Sigmoid colon (tissue), 7 donors: Measurements from ENCODE around the gene STX4. TPM values are rescaled to one million over a fixed set of nuclear protein-coding genes. Genes with fewer than 3 reads are reported as not detected.

Experiments
- DNase-seq: peaks from one replicate; pipeline ENCODE4 v3.0.0-alpha.2; 2019
- H3K27ac ChIP-seq, 4 donors: fragments of 200-600 bp; sonication (generic); one replicate each; pipeline ENCODE4 v1.5.1; 2016 to 2019; ENCODE audit warnings: mild to moderate bottlenecking in 1 of 4
- H3K27me3 ChIP-seq, 3 donors: fragments of 200-600 bp; sonication (generic); one replicate each; pipeline ENCODE4 v1.5.1; 2019; ENCODE audit warnings: mild to moderate bottlenecking in 1 of 3
- H3K36me3 ChIP-seq, 4 donors: fragments of 200-600 bp; sonication (generic); one replicate each; pipeline ENCODE4 v1.5.1; 2016 to 2019
- H3K4me1 ChIP-seq, 4 donors: fragments of 200-600 bp; sonication (generic); one replicate each; pipeline ENCODE4 v1.5.1; 2017 to 2019
- H3K4me3 ChIP-seq, 4 donors: fragments of 200-600 bp; sonication (generic); one replicate each; pipeline ENCODE4 v1.5.1; 2017 to 2019; ENCODE audit warnings: mild to moderate bottlenecking in 2 of 4, moderate library complexity in 1 of 4
- H3K9me3 ChIP-seq, 4 donors: fragments of 200-600 bp in 3 of 4; sonication (generic) in 3 of 4; one replicate each; pipeline versions ENCODE4 v1.5.1 to v1.6.1; 2013 to 2019
- EP300 ChIP-seq, 4 donors: sonication (generic); formaldehyde crosslinking; IDR thresholded peaks; one replicate each; pipeline ENCODE4 v1.6.1; 2017; ENCODE audit warnings: antibody characterized with exemption in 4 of 4
- POLR2A ChIP-seq, 2 donors: fragments of 450-650 bp; IDR thresholded peaks; one replicate each; pipeline ENCODE4 v1.6.1; 2016; ENCODE audit warnings: antibody characterized with exemption in 2 of 2, mild to moderate bottlenecking in 2 of 2, moderate library complexity in 2 of 2
- POLR2AphosphoS5 ChIP-seq, 4 donors: sonication (generic); formaldehyde crosslinking; IDR thresholded peaks; one replicate each; pipeline ENCODE4 v1.6.1; 2017; ENCODE audit warnings: antibody characterized with exemption in 4 of 4
- WGBS, 2 donors: extraction: QIAGEN DNeasy Blood & Tissue Kit; methylation state at CpG; one replicate each; pipeline ENCODE4 v1.1.7; 2013; 5-methylcytosine and 5-hydroxymethylcytosine counted together
- intact Hi-C: fragments of 100-400 bp; cut with DNase I; formaldehyde crosslinking; loops from one replicate; pipeline ENCODE4 v1.15.1; 2023
- polyA plus RNA-seq, 3 donors: library from polyadenylated mRNA; stranded (reverse); fragments of 200-250 nt; gene quantifications; one replicate each; pipeline ENCODE4 v1.2.3, GENCODE V29; 2013
- total RNA-seq, 4 donors: library from RNA; depleted of rRNA; stranded (reverse); fragments of >200 nt; gene quantifications; one replicate each; pipeline ENCODE4 v1.1.0, GENCODE V29; 2016
- TF ChIP-seq, protein P1 (sequence below), 4 experiments: fragments of 450-650 bp in 3 of 4; fragments of 200-600 bp in 1 of 4; IDR thresholded peaks; one replicate each; pipeline ENCODE4 v1.5.1; 2016 to 2019; ENCODE audit warnings: antibody characterized with exemption in 4 of 4, mild to moderate bottlenecking in 3 of 4, moderate library complexity in 2 of 4
- donor health status: healthy with polysubstance abuse.
- donor health status: Bipolar disorder and iron deficiency.
- donor health status: healthy.

STX4 gene
- total and polyA plus RNA-seq, 7 donors = 23.9 to 76.3 (median 47.2) TPM

DNA sequence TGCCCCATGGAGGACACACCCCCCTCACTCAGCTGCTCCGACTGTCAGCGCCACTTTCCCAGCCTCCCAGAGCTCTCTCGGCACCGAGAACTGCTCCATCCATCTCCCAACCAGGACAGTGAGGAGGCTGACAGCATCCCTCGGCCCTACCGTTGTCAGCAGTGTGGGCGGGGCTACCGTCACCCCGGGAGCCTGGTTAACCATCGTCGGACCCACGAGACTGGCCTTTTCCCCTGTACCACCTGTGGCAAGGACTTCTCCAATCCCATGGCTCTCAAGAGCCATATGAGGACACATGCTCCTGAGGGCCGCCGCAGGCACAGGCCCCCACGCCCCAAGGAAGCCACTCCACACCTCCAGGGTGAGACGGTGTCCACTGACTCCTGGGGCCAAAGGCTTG, 43.0 kb downstream of the STX4 start:
- Histone ChIP-seq H3K9me3 (no peaks in the 10 kb centered on the region), H3K27ac (no peak overlapping the region), H3K27me3 (no peaks in the 10 kb centered on the region), H3K4me1 (peaks cover 0 to 31% (median 27%) of the 10 kb centered on the region in 4 donors), H3K36me3 (peaks cover 42 to 53% (median 50%) of the 10 kb centered on the region in 4 donors), H3K4me3 (no peak overlapping the region)
- peak; percentile 58 for DNase-seq
- 79 to 85% methylated on average over 16 of the region's 16 CpGs for WGBS, 2 donors
- TF ChIP-seq POLR2AphosphoS5 (IDR thresholded peaks at IDR 0.05) = no peak
- TF ChIP-seq, protein P1, sequence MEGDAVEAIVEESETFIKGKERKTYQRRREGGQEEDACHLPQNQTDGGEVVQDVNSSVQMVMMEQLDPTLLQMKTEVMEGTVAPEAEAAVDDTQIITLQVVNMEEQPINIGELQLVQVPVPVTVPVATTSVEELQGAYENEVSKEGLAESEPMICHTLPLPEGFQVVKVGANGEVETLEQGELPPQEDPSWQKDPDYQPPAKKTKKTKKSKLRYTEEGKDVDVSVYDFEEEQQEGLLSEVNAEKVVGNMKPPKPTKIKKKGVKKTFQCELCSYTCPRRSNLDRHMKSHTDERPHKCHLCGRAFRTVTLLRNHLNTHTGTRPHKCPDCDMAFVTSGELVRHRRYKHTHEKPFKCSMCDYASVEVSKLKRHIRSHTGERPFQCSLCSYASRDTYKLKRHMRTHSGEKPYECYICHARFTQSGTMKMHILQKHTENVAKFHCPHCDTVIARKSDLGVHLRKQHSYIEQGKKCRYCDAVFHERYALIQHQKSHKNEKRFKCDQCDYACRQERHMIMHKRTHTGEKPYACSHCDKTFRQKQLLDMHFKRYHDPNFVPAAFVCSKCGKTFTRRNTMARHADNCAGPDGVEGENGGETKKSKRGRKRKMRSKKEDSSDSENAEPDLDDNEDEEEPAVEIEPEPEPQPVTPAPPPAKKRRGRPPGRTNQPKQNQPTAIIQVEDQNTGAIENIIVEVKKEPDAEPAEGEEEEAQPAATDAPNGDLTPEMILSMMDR (IDR thresholded peaks at IDR 0.05) = no peak
- no peak for TF ChIP-seq EP300 (IDR thresholded peaks at IDR 0.05)
- no peak for TF ChIP-seq POLR2A (IDR thresholded peaks at IDR 0.05)
- intact Hi-C loops = no loop called here

DNA sequence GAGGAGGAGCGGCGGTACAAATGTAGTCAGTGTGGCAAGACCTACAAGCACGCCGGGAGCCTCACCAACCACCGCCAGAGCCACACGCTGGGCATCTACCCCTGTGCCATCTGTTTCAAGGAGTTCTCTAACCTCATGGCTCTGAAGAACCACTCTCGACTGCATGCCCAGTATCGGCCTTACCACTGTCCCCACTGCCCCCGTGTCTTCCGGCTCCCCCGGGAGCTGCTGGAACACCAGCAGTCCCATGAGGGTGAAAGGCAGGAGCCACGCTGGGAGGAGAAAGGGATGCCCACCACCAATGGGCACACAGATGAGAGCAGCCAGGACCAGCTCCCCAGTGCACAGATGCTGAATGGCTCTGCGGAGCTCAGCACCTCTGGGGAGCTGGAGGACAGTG, 43.7 kb downstream of the STX4 start:
- H3K27me3 ChIP-seq = no peaks in the 10 kb centered on the region
- no peak overlapping the region for H3K4me3 ChIP-seq
- no peak overlapping the region for H3K27ac ChIP-seq
- H3K9me3 ChIP-seq = no peaks in the 10 kb centered on the region
- peaks cover 42 to 59% (median 51%) of the 10 kb centered on the region in 4 donors for H3K36me3 ChIP-seq
- no peak for DNase-seq
- intact Hi-C loops = no loop called here
- 97% methylated on average over 13 of the region's 13 CpGs for WGBS, 2 donors
- H3K4me1 ChIP-seq = peaks cover 0 to 25% (median 22%) of the 10 kb centered on the region in 4 donors
- TF ChIP-seq, protein P1 (IDR thresholded peaks at IDR 0.05) = no peak
- TF ChIP-seq POLR2AphosphoS5 (IDR thresholded peaks at IDR 0.05) = no peak
- no peak for TF ChIP-seq EP300 (IDR thresholded peaks at IDR 0.05)
- no peak for TF ChIP-seq POLR2A (IDR thresholded peaks at IDR 0.05)

- TF ChIP-seq POLR2AphosphoS5 (IDR thresholded peaks at IDR 0.05) (no peak), POLR2A (IDR thresholded peaks at IDR 0.05) (no peak), EP300 (IDR thresholded peaks at IDR 0.05) (no peak)
- TF ChIP-seq, protein P1 (IDR thresholded peaks at IDR 0.05) = no peak
- intact Hi-C loops = no loop called here
- Histone ChIP-seq H3K36me3 (peaks cover 42 to 67% (median 54%) of the 10 kb centered on the region in 4 donors), H3K4me1 (peaks cover 0 to 17% (median 14%) of the 10 kb centered on the region in 4 donors), H3K9me3 (no peaks in the 10 kb centered on the region), H3K4me3 (no peak overlapping the region), H3K27me3 (no peaks in the 10 kb centered on the region), H3K27ac (no peak overlapping the region)
- DNase-seq = peak; percentile 59
- 95 to 96% methylated on average over 30 of the region's 30 CpGs for WGBS, 2 donors
These were observed 44.4 kb downstream of the STX4 start for GRCh38 chr16:31077592-31078396.

DNA sequence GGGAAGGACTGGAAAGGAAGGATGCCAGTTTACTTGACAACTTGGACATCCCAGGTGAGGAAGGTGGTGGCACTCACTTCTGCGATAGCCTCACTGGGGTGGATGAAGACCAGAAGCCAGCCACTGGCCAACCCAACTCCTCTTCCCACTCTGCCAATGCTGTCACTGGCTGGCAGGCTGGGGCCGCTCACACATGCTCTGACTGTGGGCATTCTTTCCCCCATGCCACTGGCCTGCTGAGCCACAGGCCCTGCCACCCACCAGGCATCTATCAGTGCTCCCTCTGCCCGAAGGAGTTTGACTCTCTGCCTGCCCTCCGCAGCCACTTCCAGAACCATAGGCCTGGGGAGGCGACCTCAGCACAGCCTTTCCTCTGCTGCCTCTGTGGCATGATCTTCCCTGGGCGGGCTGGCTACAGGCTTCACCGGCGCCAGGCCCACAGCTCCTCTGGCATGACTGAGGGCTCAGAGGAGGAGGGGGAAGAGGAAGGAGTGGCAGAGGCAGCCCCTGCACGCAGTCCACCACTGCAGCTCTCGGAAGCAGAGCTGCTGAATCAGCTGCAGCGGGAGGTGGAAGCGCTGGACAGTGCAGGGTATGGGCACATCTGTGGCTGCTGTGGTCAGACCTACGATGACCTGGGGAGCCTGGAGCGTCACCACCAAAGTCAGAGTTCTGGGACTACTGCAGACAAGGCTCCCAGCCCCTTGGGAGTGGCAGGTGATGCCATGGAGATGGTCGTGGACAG, 45.4 kb downstream of the STX4 start:
- no peaks in the 10 kb centered on the region for H3K9me3 ChIP-seq
- no peaks in the 10 kb centered on the region for H3K27me3 ChIP-seq
- H3K27ac ChIP-seq = no peak overlapping the region
- H3K4me3 ChIP-seq = no peak overlapping the region
- H3K4me1 ChIP-seq = peaks cover 0 to 15% (median 12%) of the 10 kb centered on the region in 4 donors
- TF ChIP-seq, protein P1 (IDR thresholded peaks at IDR 0.05) = no peak
- TF ChIP-seq POLR2AphosphoS5 (IDR thresholded peaks at IDR 0.05) (no peak), EP300 (IDR thresholded peaks at IDR 0.05) (no peak), POLR2A (IDR thresholded peaks at IDR 0.05) (no peak)
- intact Hi-C loops = no loop called here
- DNase-seq = peak; percentile 59
- peaks cover 47 to 77% (median 55%) of the 10 kb centered on the region in 4 donors for H3K36me3 ChIP-seq
- WGBS, 2 donors = 94 to 95% methylated on average over 15 of the region's 15 CpGs
